Measurements from ENCODE around the gene CPA4. TPM values are rescaled to one million over a fixed set of nuclear protein-coding genes. Genes with fewer than 3 reads are reported as not detected.

The CPA4 gene
- total RNA-seq, 6 donors from 2014 or later: 0.20 to 0.34 TPM; not detected in 4

GRCh38 chr7:130344271-130344866 is 51.4 kb downstream of the CPA4 start, which contains the start of gene CPA5:
Gene CPA5 (plus strand): TSS chr7:130344816. CDS start chr7:130346486, 1,670 bp downstream.
- no peak within 1 kb of the TSS for H3K27ac ChIP-seq
- H3K9me3 ChIP-seq: no peaks in the 10 kb centered on the region
- no peak within 1 kb of the TSS for H3K4me3 ChIP-seq
- H3K4me1 ChIP-seq: no peaks in the 10 kb centered on the region
- no peak for TF ChIP-seq EP300 (IDR thresholded peaks at IDR 0.05)
- no peak for TF ChIP-seq POLR2A (IDR thresholded peaks at IDR 0.05)
- no peak for TF ChIP-seq POLR2AphosphoS5 (IDR thresholded peaks at IDR 0.05)
- TF ChIP-seq CTCF (IDR thresholded peaks at IDR 0.05): no peak
- no peaks in the 10 kb centered on the region for H3K27me3 ChIP-seq
- ATAC-seq (ENCODE audit: low FRiP score in 2 of 2) (no peak), DNase-seq (no peak)
- no peaks in the 10 kb centered on the region for H3K36me3 ChIP-seq
- WGBS, 2 donors: 89 to 96% methylated on average over 5 of the region's 5 CpGs

- no peak for TF ChIP-seq POLR2AphosphoS5 (IDR thresholded peaks at IDR 0.05)
- TF ChIP-seq EP300 (IDR thresholded peaks at IDR 0.05): no peak
- TF ChIP-seq POLR2A (IDR thresholded peaks at IDR 0.05): no peak
- TF ChIP-seq CTCF (IDR thresholded peaks at IDR 0.05): no peak
- Histone ChIP-seq H3K36me3 (no peaks in the 10 kb centered on the region), H3K4me3 (no peak overlapping the region), H3K27me3 (no peaks in the 10 kb centered on the region), H3K9me3 (no peaks in the 10 kb centered on the region), H3K4me1 (no peaks in the 10 kb centered on the region), H3K27ac (no peak overlapping the region)
- 65 to 69% methylated on average over 8 of the region's 8 CpGs for WGBS, 2 donors
- ATAC-seq (ENCODE audit: low FRiP score in 2 of 2): no peak
- no peak for DNase-seq
These were observed 52.2 kb downstream of the CPA4 start for GRCh38 chr7:130345136-130345535.

GRCh38 chr7:130345725-130346124 is 52.8 kb downstream of the CPA4 start:
- ATAC-seq (ENCODE audit: low FRiP score in 2 of 2) (no peak), DNase-seq (no peak)
- Histone ChIP-seq H3K4me1 (no peaks in the 10 kb centered on the region), H3K4me3 (no peak overlapping the region), H3K27me3 (no peaks in the 10 kb centered on the region), H3K27ac (no peak overlapping the region), H3K9me3 (no peaks in the 10 kb centered on the region), H3K36me3 (no peaks in the 10 kb centered on the region)
- 88 to 92% methylated on average over 4 of the region's 5 CpGs for WGBS, 2 donors
- TF ChIP-seq POLR2AphosphoS5 (IDR thresholded peaks at IDR 0.05) (no peak), EP300 (IDR thresholded peaks at IDR 0.05) (no peak), POLR2A (IDR thresholded peaks at IDR 0.05) (no peak), CTCF (IDR thresholded peaks at IDR 0.05) (no peak)

- Histone ChIP-seq H3K4me1 (no peaks in the 10 kb centered on the region), H3K27ac (no peak overlapping the region), H3K27me3 (no peaks in the 10 kb centered on the region), H3K4me3 (no peak overlapping the region), H3K9me3 (no peaks in the 10 kb centered on the region), H3K36me3 (no peaks in the 10 kb centered on the region)
- TF ChIP-seq POLR2A (IDR thresholded peaks at IDR 0.05) (no peak), CTCF (IDR thresholded peaks at IDR 0.05) (no peak), POLR2AphosphoS5 (IDR thresholded peaks at IDR 0.05) (no peak), EP300 (IDR thresholded peaks at IDR 0.05) (no peak)
- DNase-seq (peak in 1 of 2 donors; percentile 63), ATAC-seq (ENCODE audit: low FRiP score in 2 of 2) (no peak)
- 86 to 100% methylated on average over 2 to 10 of the region's 10 CpGs for WGBS, 2 donors
These were observed 53.4 kb downstream of the CPA4 start for GRCh38 chr7:130346177-130346905.

Data from upper lobe of left lung (tissue), 6 donors.